GM19238 (cell line): ENCODE data around the gene MYOZ3.
A peak's percentile ranks its signal among the peaks of the same experiment; 100 is the strongest.

Source experiments
- DNase-seq: peaks from one replicate; pipeline ENCODE4 v3.0.0; 2011; ENCODE audit warnings: low spot score; ENCODE audit not compliant: insufficient read length

Gene MYOZ3

GRCh38 chr5:150661086-150661485, at the start of gene MYOZ3:
TSS of gene MYOZ3 (plus strand) at chr5:150661251. CDS start at chr5:150662942, 1,691 bp downstream.
- DNase-seq: no peak

- DNase-seq: no peak
Observed at GRCh38 chr5:150612405-150612804, 48.6 kb upstream of the MYOZ3 start.

- DNase-seq: no peak
Observed at GRCh38 chr5:150612905-150613670, 48.0 kb upstream of the MYOZ3 start.

- no peak for DNase-seq
Observed at GRCh38 chr5:150613991-150614660, 46.9 kb upstream of the MYOZ3 start.

- DNase-seq: no peak
Observed at GRCh38 chr5:150614661-150615060, 46.4 kb upstream of the MYOZ3 start.

- no peak for DNase-seq
Observed at GRCh38 chr5:150615141-150615699, 45.8 kb upstream of the MYOZ3 start.

GRCh38 chr5:150616024-150616470, 45.0 kb upstream of the MYOZ3 start:
- no peak for DNase-seq

GRCh38 chr5:150616506-150616905, 44.5 kb upstream of the MYOZ3 start:
- no peak for DNase-seq

- no peak for DNase-seq
Observed at GRCh38 chr5:150618163-150618562, 42.9 kb upstream of the MYOZ3 start.

GRCh38 chr5:150618588-150619281, 42.3 kb upstream of the MYOZ3 start:
- no peak for DNase-seq

GRCh38 chr5:150619359-150620230, 41.5 kb upstream of the MYOZ3 start:
- no peak for DNase-seq

- no peak for DNase-seq
Observed at GRCh38 chr5:150621301-150621700, 39.8 kb upstream of the MYOZ3 start.

GRCh38 chr5:150622157-150622556, 38.9 kb upstream of the MYOZ3 start:
- DNase-seq: no peak

GRCh38 chr5:150623152-150623877, 37.7 kb upstream of the MYOZ3 start:
- peak; percentile 41 for DNase-seq

- no peak for DNase-seq
Observed at GRCh38 chr5:150623878-150624216, 37.2 kb upstream of the MYOZ3 start.

GRCh38 chr5:150624334-150625163, 36.5 kb upstream of the MYOZ3 start:
- DNase-seq: peak; percentile 82

GRCh38 chr5:150625164-150625535, 35.9 kb upstream of the MYOZ3 start:
- no peak for DNase-seq

GRCh38 chr5:150625831-150626746, 35.0 kb upstream of the MYOZ3 start:
- DNase-seq: peak; percentile 72
